ENCODE data around the gene CDC42BPG.
A peak's percentile ranks its signal among the peaks of the same experiment; 100 is the strongest.

The CDC42BPG gene

GRCh38 chr11:64878494-64879243, 34.2 kb upstream of the CDC42BPG start, which contains the start of gene EHD1:
EHD1 (minus strand) TSS chr11:64878621; CDS start chr11:64878464, 157 bp downstream.
- DNase-seq (ENCODE audit: low spot score), result peak; percentile 96

GRCh38 chr11:64878223-64878493, 33.7 kb upstream of the CDC42BPG start:
- DNase-seq (ENCODE audit: low spot score), result no peak

DNA sequence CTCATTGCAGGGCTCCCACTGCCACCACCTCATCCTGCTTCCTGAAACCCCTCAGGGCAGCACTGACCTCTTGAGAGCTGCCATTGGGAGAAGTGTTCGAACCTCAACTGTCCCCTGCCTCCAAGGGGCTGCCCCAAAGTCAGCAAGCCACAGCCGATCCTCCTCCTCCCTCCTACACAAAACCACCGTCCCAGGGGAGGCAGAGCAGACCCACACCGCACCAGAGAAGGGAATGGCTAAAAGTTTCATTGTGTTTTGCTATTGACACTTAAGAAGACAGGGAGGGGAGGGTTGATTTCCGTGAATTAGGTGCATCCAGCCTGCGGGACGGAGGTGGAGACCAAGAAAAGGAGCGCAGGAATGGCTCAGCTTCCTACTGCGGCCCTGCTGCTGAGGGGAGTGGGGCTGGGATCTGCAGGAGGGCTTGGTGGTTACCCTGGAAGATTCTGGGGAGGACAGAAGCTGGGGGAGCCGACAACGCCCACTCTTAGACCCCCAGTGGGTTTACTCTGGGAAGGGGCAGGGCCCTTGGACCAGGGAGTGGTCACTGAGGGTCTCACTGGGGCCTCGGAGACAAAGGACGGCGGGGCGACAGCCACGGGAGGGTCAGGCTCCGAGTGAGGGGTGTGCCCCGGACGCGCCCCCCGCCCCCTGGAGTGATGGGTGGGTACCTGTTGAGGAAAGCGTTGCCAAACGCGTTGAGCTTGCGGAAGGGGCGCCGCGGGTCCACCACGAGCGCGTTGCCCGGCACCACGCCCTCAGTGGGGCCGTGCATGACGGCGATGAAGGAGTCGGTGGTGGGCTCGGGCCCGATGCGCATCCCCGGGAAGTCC, 33.2 kb upstream of the CDC42BPG start:
- DNase-seq (ENCODE audit: low spot score), result no peak

DNA sequence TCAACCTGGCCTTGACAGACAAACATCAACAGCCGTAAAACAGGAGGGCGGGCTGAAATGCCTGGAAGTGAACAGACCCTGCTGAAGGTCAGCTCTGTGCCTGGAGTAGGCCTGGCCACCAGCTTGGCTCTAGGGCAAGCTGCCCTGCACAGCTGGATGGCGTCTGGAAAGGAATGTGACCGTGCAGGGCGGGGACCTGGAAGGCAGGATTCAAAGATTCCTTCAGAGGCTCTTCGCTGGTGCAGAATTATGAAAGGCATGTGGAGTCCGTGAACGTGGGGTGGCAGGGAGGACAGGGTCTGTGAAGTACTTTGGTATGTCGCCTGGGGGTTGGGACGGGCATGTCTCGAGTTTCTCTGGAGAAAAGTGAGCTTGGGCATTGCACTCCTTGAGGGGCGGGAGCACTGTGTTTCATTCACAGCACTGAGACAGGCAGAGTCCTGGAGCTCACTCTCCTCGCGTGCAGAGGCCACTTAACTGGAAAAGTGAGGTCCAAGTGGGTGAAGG, 32.4 kb upstream of the CDC42BPG start:
- DNase-seq (ENCODE audit: low spot score), result no peak

DNA sequence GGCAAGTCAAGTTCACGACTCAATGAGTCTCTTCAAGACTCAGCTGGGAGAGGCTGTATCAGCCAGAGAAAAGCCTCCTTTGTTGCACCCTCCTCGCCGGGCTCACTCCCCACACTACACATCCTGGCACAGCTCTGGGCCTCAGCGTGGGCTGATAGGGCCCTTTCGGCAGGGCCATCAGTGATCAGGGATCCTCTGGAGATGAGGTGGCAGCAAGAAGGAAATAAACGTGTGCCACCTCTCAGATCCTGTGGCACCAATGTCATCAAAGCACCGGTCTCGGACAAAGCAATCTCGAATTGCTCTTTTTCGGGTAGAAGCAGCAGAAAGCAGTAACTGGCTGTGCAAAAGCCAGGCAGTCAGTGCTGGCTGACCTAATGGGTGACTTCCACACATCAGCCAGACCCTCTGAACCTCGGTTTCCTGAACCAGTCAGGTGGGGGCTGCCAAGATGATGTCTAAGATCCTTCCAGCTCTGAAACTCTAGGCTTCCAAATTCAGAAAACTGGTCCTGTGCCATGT, 31.8 kb upstream of the CDC42BPG start:
- DNase-seq (ENCODE audit: low spot score), result no peak

GRCh38 chr11:64875369-64876228, 31.1 kb upstream of the CDC42BPG start:
- no peak for DNase-seq (ENCODE audit: low spot score)

DNA sequence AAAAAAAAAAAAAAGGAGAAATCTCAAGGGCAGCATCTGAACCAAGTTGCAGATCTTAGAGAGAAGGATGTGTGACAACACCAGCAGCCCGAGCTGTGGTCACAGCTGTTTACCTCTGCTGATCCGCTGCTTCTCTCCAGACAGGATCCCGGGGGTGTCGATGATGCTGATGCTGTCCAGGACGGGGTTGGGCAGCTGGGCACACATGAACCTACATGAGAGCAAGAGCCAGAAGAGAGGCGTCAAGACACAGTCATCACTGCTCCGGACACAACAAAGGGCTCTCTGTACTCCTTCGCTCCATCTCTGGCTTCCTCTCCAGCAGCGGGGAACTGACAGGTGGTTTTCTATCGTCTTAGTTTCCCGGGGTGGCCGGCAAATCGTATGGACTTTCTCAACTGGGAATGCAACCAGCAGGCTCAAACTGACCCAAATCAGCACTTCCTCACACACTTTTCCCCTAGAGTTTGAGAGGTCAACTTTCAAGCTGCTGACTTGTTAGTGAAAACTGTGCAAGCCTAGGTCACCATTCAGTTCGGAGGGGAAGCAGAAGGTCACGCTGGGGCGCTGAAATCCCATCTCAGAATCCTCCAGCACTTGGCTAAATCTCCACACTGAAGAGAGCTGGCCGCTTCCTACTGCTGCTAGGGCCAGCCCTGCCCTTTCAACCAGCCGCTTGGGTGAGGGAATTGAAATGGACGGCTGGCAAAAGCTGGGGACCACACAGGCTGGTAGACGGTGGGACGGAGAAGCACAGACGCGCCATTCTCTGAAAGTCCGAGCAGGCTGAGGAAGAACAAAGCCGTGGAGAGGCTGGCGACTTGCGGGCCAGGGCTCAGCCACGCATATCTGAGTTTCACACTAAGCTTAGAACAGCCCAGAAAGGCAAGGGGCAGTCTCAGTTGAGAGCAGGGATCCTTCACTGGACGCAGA, 30.1 kb upstream of the CDC42BPG start:
- DNase-seq (ENCODE audit: low spot score), result no peak

- DNase-seq (ENCODE audit: low spot score), result no peak
Observed at GRCh38 chr11:64872790-64873488, 28.5 kb upstream of the CDC42BPG start.

- DNase-seq (ENCODE audit: low spot score), result no peak
Observed at GRCh38 chr11:64871492-64871891, 27.0 kb upstream of the CDC42BPG start.

DNA sequence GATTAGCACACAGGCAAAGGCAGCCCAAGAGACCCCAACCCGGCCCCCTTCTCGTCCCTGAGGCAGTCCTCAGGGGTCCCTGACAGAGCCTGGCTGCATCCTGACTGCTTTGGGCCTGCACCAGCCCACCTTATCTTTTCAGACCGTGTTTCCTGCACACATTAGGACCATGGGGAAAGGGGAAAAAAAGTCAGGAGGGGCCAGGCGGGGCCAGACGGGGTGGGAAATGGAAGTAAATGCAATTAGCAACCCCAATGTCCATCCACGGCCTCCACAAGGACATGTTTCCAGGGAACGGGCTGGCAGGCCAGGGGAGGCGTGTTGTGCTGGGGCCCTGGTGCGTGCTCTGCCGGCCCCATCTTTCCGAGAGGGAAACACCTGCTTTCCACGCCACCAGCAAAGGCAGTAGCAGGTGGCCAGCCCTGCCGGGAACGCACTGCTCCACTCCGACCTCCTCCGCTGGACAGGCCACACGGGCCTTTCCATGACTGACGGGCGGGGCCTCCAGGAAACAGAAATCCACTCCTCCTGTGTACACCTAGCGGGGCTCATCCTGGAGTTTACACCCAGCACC, 26.5 kb upstream of the CDC42BPG start:
- no peak for DNase-seq (ENCODE audit: low spot score)

DNA sequence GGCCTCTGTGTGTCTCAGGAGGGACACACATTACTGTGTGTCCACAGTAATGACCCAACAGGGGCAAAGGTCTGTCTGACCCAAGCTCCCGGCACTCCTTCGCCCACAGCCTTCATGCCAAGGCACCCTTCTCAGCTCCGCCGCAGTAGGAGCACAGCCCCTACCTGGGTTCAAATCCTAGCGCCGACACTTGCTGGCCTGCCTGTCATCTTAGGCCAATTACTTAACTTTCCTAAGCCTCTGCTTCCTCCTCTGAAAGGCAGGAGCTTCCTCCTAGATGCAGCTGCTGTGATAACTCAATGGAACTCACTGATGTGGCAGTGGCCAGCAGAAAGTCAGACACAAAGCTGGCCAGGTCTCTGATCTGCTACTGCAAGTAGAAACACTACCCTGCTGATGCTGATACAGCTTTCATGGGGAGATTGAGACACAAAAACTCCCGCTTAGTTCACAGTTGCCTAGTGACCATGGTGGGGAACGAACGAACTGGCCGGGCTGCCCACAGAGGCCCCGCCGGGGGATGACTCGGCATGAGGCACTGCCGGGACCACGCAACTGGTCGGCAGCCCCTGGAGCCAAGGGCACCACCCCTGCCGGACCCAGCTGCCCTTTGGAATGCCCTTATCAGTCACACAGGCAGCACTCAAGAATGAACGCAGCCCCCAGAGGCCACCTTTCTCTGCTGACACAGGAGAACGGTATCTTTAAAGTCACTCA, 25.9 kb upstream of the CDC42BPG start:
- peak; percentile 40 for DNase-seq (ENCODE audit: low spot score)

DNA sequence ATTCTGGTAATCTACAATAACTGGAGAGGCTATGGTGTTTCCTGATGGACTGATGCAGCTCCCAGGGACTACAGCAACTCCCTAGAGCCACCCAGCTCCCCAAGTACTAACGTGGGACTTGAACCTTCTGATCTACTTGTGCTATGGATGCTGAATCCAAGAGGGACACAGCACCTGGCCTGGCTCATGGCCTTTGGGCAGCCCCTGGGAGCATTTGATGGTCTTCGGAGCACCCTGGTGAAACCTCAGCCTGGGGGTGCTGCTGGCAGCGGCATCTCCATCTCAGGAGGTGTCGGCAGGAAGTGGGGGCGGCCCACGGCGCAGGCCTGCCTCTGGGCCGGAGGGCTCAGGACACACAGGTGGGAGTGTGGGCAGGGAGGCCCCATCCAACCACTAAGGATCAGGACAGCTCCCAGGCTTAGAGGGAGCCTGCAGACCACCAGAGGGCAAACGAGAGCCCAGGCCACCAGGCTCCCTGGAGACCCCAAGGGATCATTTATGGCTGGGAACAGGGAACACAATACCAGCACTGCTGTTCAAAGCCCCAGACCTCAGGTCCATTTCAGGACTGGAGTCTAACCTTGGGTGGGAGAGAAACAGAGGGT, 25.2 kb upstream of the CDC42BPG start:
- no peak for DNase-seq (ENCODE audit: low spot score)

- DNase-seq (ENCODE audit: low spot score), result peak; percentile 59
Observed at GRCh38 chr11:64868904-64869570, 24.6 kb upstream of the CDC42BPG start.

GRCh38 chr11:64867748-64868462, 23.5 kb upstream of the CDC42BPG start:
- no peak for DNase-seq (ENCODE audit: low spot score)

GRCh38 chr11:64866173-64866491, 21.7 kb upstream of the CDC42BPG start:
- no peak for DNase-seq (ENCODE audit: low spot score)

DNA sequence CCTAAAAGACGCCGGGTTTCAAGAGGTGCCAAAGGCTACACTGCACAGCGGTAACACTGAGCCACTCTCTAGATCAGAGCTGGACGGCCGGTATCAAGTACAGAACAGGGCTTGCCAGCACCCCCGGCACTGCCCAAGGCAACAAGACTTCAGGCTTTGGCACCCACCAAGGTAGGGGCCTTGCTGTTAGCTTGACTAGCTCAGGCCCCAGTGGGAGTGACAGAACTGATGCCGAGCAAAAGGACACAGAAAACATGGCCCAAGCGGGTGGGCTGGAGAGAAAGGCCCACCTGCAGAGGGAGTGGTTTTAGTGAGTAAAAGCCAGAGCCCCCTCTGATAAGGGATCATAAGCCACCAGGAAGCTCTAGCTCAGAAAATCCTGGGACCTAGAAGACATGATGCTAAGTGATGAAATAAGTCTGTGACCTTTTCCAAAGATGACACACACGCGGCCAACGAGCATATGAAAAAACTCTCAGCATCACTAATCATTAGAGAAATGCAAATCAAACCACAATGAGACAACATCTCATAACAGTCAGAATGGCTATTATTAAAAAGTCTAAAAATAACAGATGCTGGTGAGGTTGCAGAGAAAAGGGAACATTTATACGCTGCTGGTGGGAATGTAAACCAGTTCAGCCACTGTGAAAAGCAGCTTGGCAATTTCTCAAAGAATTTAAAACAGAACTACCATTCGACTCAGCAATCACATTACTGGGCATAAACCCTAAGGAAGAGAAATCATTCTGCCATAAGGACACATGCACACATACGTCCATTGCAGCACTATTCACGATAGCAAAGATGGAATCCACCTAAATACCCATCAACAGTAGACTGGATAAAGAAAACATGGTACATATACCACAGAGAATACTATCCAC, 21.1 kb upstream of the CDC42BPG start:
- no peak for DNase-seq (ENCODE audit: low spot score)
